ENCODE measurements around the gene SIK2.
A peak's percentile ranks its signal among the peaks of the same experiment; 100 is the strongest.

The SIK2 gene

DNA sequence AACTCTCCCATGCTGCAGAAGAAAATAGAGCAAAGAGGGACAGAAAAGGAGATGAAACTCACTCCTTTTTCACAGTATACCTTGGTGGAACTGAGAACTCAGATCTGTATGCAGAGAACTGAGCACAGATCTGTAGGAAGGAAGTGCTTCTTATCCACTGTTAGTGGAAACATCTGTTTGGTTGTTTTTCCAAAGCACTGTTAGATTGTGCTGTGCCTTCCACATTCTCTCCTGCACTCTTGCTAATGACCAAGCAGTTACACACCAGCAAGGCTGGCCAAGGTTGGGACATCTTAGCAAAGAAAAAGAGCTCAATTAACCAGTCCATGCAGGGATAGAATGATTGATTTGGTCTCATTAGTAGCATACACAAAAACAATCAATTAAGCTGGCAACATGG lies 20.1 kb upstream of the SIK2 start:
- DNase-seq (ENCODE audit: low spot score): no peak

DNA sequence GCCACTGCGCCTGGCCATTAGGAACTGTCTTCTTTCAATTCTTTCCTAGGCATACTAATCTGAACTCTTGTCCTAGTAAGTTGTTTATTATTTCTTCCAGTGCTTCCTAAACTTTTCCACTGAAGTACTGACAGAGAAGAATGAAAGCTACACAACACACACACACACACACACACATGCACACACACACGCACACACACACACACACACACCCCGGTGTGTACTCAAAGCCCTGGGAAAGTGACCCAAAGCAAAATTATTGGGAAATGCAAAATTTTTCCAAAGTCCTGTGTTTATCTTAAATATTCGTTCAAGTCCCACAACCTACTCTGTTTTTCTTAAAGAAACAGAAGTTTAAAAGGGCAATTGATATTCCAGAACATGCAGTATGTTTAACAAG lies 19.4 kb upstream of the SIK2 start:
- DNase-seq (ENCODE audit: low spot score): no peak

DNA sequence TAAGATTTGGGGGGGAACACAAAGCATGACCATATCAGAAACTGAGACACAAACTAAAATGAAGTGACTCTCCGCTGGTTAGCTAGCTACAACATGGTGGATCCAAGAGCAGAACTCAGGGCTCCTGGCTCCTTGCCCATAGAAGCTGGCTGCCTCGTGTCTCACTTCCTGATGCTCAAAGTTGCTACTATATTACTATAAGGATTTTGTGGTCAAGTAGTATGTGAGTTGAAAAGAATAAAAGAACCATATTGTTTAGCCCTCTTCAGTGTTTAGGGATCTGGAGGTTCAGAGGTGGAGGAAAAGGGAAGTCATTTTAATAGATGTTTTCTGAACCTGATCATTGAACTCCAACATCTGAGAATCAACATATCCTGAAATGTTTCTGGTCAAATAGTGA lies 16.9 kb upstream of the SIK2 start:
- peak; percentile 52 for DNase-seq (ENCODE audit: low spot score)

DNA sequence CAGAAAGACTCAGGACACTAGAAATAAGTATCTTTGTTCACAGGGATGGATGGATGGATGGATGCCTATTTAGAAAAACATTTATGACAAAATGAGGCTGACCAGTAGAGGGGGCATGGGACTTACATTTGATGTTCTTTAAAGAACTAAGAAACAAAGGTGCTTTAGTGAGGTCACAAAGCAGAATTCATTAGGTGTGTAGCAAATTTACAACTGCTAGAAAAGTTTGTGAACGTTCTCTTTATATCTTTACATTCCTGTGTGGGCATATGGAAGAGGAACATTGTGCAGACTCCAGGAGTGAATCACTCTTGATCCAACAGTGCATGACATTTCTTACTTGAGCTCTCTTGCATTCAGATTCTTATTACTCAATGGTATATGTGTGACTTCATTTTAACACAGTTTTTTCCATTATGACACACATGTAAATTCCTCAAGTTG lies 15.8 kb upstream of the SIK2 start:
- peak; percentile 35 for DNase-seq (ENCODE audit: low spot score)

DNA sequence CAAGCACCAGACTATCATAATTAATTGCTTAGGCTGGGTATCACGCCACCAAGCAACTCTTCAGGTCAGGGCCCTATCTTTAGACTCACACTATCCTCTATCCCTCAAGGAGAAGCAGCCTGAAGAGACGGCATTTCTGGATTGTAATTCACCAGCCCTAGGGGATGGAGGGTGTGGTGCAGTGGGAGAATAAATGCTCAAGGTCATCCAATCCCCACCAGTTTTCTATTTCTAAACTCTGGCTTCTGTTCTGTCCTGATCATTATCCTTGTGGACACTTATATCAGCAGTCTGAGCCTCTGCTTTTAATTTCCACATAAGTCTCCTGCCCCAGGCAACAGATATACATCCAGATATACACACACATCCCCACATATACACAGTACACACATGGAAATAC lies 13.1 kb upstream of the SIK2 start:
- DNase-seq (ENCODE audit: low spot score): no peak

DNA sequence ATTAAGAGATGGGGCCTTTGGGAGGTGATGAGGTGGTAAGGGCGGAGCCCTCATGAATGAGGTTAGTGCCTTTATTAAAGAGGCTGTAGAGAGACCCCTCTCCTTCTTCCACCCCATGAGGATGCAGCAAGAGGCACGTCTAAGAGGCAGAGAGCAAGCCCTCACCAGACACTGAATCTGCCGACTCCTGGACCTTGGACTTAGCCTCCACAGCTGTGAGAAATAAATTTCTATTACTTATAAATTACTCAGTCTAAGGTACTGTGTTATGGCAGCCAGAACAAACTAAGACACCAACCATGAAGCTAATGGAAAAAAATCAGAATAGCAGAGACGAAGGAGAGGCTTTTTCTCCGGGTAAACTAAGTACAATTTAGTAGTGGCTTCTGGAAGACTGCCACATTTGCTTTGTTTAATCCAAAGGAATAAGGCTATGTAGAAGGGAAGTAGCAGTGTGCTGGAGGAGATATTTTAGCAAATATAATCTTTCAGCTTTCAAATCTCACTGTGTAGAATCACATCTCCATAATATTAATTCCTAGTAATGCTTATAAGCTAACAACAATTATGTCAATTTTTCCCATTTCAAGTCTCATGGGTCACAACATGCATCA lies 12.3 kb upstream of the SIK2 start:
- DNase-seq (ENCODE audit: low spot score): no peak

DNA sequence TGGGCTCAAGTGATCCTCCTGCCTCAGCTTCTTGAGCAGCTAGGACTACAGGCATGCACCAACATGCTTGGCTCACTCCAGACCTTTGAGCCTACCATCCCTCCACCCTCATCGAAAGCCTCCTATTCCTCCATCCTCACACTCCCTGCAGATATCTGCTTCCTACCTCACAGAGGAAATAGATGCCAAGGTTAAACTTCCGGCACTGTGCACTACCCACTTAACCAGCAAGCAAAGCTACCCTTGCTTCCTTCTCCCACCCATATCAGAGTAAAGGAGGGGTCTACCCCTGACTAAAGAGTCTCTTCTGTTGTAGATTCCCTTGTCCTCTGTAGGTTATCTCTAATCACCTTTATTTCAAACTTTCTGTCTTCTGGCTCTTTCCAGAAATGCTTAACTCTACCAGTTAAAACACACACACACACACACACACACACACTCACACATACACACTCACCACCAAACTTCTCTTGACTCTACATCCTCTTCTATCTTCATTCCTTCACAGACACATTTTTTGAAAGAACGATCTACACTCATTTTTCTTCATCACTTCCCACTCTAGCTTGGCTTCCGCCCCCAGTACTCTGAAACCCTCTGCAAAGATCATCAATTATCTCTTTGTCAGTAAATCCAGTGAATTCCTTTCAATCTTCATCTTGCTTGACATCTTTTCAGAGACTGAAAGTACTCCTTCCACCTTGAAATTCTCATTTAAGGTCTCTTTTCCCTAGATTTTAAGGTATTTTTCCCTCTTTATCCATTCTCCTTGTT lies 10.9 kb upstream of the SIK2 start:
- no peak for DNase-seq (ENCODE audit: low spot score)

DNA sequence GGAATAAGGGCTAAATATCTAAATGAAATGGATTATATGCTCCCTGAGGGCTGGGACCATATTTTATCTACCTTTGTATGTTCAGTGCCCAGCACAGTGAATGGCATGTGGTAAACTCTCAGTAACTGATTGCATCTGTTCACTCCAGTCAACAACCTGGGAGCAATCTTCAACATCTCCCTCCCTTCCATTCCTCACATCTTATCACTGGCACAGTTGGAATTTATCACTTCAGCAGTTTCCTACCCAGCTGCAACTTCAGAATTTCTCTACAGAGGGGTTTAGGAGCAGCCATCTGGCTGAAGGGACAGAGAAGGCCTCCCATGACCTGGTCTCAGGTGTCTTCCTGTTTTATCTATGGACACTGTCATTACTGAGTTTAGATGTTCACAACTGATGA lies 9.8 kb upstream of the SIK2 start:
- DNase-seq (ENCODE audit: low spot score): no peak

DNA sequence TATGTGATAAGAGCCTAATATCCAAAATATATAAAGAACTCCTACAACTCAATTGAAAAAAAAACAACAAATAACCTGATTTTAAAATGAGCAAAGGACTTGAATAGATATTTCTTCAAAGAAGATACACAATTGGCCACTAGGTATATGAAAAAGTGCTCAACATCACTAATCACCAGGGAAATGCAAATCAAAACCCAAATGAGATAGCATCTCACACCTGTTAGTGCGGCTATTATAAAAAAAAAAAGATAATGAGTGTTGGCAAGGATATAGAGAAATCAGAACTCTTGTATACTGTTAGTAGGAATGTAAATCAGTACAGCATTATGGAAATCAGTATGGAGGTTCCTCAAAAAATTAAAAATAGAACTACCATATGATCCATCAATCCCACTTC lies 5.9 kb upstream of the SIK2 start:
- DNase-seq (ENCODE audit: low spot score): no peak

DNA sequence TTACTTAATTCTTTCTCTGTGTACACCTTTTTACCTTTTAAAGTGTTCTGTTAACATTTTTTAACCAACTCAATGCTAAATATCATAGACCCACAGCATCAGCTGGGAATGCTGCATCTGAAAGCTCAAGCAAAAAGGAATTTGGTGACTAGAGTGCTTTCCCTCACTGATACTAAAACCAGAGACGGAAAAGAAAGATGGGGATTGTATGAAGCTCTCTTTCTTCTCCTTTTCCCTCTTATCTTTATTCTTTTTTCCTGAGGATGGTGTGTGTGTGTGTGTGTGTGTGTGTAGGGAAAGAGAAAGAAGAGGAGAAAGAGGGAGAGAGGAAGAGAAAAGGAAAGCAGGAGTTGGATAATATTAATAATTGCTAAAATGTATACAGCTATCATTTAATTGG lies 4.1 kb upstream of the SIK2 start:
- no peak for DNase-seq (ENCODE audit: low spot score)

DNA sequence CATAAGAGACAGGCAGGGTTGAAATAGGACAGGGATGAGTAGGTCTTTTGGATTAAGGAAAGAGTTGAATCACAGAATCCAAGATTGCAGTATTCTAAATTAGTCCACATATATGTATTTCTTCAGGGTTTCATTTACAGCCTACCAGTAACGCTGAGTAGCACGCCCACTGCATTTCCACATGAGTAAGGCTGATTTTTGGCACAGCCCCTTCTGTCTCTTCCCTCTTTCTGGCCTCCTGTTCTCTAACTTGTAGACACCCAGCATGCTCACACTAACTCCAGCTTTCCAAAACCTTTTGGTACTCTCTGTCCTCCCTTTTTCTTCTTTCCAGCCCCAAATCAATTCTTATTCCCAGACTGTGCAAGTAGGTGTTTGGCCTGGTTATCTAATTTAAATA lies 3.7 kb upstream of the SIK2 start:
- DNase-seq (ENCODE audit: low spot score): peak; percentile 48

DNA sequence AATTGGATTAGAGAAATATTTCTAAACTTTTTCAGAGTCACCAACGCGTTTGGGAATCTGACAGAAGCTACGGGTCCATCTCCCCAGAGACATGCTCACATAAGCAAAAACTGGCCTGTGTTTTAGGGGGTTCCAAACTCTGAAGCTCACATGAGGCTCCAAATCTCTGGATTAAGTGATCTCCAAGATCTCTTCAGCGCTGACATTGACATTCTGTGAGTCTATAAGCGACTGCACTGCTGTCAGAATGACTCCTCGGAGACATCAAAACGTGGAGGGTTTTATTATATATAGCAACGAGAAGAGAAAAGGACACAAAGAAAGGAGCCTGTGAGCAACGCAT lies 642 bp upstream of the SIK2 start:
- DNase-seq (ENCODE audit: low spot score): no peak

DNA sequence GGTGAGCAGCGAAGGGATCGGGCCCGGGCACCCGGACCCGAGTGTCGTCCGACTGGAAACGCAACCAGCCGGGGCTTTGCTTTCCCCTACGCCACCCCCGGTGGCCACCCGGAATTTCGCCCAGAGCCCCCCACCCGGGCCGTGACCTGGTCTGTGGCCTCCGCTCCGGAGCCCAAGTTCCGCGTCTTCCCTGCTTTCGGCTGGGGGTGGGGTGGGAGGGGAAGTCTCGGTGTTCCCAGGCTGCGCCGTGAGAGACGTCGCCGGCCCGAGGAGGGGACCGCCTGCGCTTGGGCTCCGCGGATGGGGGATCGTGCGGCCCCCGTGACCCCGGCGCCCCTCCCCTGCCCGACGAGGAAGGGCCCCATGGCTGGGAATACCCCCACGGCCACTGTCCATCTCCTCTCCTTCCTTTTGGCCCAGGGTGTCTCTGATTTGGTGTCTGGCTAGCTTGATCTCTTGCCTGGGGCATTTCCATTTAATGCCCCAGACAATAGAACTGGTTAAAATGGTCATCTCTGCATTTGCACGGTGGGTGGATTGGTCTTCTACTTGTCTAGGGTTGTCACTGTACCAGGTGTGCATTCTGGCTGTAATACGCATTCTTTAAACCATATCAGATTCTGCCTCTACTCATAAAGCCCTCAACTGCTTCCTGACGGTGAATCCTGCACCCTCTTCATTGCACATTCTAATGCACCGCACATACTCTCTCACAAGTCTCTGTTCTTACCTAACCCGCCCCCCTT lies 789 bp downstream of the SIK2 start:
- DNase-seq (ENCODE audit: low spot score): peak; percentile 48

DNA sequence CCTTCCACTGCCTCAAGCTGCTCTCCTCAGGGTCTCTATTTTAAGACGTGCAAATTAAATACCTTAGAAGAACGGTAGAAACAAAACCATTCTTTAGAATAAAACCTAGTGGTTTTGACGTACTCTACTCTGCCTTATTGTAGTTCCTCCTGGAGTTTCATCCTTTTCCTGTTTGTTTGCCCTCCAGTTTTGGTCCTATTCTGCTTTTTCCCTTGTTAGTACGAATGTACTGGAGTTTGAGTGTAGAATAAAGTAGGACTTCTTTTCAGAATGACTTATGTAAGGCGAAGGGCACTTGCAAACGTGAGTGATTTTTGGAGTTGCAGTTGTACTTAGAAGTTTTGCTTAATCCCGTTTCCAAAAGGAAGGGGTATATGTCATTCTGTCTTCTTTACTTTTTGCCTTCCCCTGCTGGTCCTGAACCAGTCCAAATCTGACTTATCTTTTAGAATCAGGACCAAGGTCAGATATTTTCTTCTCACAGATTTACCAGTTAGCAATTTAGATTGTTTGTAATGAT lies 1.4 kb downstream of the SIK2 start:
- no peak for DNase-seq (ENCODE audit: low spot score)

DNA sequence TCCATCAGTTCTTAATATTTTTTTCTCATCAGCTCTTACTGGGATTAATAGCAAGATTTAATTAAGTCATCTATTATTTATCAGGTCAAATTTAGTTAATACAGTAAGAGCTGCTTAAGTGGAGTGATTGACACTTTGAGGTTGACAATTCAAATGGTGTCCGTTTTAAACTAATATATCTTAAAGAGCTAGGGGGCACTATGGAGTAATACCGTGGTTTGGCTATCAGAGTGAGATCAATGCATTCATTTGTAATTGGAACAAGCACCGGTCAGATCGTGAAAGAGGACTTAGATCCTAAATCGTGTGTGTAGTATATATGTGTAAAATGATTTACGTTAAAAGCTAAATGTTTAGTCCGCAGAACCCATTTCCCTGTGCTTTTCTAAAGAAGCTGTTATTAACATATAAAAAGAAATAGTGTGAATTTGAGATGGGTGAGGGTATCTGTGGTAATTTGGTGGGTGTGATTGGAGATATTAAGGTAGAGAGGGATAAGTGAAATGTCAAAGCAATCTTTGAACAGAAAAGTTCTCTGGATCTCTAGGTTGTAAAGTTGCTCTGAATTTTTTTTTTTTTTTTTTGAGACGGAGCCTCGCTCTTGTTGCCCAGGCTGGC lies 2.3 kb downstream of the SIK2 start:
- peak; percentile 24 for DNase-seq (ENCODE audit: low spot score)

DNA sequence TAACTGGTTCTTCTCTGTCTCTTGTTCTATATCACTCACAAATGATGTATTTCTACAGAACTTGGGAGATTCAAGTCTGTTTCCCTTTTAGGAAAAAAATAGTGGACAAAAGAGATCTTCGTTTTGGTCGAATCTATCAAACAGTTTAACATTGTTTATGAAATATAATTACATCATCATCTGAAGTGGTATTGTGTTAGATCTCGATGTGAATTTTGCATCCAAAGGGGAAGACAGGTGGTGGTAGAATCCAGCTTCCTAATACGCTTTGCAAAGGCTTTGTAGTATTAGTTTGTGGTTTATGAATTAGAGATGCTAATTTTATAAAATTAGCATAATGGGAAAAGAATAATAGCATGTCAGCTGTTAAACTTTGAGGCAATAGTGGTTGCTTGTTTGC lies 3.4 kb downstream of the SIK2 start:
- no peak for DNase-seq (ENCODE audit: low spot score)

DNA sequence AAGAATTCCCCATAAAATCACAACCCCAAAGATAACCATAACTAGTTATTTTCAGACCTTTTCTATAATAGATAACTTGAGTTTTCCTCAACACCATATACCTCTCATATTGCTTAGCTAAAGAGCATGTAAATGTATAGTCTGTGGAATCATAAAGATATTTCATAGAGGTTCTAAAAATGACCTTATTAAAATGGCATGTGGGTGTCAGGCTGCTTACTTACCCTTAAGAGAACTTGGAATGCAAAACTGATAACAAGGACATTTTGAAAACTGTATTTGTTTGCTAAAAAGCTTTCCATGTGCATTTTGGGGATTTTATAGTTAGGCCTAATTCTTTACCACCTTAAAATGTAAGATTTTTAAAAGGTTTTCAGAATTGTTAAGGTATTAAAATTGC lies 4.7 kb downstream of the SIK2 start:
- no peak for DNase-seq (ENCODE audit: low spot score)

DNA sequence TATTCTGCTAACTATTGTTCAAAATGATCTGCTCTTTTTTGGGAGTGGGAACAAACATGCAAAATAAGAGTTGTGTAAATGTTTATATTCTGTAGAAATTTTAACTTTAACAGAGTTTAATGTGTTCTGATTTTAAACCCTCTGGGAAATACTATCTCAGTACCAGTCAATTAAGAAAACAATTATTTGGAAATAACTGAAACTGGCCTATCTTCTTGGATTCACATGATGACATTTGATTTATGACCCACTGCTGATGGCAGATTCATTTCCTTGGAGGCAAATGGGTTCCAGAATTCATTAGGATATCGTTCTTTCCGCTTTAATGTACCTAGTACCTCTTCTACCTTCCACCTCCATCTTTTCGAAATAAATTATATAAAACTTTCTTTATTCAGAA lies 5.5 kb downstream of the SIK2 start:
- DNase-seq (ENCODE audit: low spot score): no peak

DNA sequence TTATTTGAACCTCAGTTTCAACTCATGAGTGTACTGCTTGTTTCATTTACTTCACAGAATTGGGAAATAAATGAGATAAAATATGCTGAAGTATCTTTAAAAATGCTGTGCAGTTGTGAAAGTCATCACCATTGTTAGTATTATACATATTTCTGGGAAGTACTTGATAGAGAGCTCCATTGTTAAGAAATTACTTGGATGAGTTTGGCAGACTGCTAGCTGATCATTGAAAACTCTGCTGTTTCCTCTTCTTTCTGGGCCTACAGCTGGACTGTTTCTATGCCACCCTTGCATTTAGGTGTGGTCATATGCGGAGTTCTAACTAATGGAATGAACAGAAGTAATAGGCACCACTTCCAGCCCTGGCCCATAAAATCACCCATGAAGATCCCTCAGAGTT lies 10.0 kb downstream of the SIK2 start:
- DNase-seq (ENCODE audit: low spot score): no peak

DNA sequence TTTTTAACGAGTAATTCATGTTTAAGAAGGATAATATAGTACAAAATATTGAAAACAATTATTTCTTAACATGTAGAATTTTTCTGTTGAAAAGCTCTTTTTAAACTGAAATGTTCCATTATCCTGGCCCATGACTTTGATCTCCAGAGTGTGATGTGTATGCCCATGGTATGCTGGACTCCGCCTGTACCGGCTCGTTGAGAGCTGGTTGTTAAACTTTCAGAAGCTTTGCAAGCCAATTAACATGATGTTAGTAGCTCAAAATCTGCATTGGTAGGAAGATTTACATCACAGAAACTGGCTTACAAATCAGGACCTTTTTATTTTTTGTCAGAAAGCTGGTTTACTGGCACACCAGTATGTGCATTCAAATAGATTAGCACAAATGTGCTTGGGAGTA lies 15.0 kb downstream of the SIK2 start:
- no peak for DNase-seq (ENCODE audit: low spot score)

DNA sequence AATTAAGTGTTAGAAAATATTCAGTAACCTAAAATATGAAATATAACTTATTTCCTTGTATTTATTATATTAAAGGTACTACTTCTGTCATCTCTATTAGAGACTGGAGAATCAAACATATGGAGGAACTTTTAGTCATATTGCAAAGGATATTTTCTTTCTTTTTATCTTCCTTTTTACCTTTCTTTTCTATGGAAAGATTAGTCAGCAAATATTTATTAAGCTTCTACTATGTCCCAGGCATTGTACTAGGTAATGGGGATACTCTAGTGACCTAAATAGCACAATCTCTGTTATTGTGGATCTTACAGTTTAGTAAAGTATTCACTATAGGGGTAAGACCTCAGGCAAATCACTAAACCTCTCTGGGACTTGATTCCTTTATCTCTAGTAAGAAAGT lies 18.3 kb downstream of the SIK2 start:
- no peak for DNase-seq (ENCODE audit: low spot score)

DNA sequence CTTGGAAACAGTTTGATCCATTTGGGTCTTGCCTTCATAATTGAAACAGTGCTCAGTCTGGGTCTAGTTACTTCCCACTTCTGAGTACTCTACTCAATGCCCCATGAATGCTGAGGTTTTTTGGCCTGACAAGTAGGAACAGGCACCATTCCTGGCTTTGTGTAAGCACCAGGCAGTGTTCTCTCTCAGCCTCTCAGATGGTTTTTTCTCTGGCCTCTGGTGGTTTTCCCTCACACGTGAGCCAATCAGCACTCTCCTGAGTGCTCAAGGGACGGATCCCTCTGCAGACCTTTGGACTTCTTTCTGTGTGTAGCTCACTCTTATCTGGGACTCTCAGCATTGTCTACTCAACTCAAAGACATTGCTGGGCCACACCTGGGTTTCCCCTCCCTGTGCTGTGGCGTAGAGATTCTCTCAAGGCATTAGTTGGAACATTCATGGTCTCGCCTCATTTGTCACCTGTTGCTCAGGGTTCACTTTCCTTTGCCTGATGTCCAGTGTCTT lies 21.3 kb downstream of the SIK2 start:
- no peak for DNase-seq (ENCODE audit: low spot score)

DNA sequence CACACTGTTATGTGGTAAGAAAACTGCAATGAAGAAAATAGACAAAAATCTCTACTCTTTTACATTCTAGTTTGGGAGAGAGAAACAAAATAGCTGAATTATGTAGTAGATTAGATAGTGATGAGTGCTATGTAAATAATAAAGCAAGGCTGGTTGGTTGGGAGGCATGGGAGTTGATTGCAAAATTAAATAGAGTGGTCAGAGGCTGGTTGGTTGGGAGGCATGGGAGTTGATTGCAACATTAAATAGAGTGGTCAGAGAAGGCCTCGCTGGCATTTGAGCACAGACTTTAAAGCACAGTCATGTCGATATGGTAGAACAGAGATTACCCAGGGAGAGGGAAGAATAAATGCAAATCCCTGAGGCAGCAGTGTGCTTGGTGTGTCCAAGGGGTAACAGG lies 22.4 kb downstream of the SIK2 start:
- no peak for DNase-seq (ENCODE audit: low spot score)
